Prostate gland (tissue), 2 donors: ENCODE results near the gene NPAS1. TPM values are rescaled to one million over a fixed set of nuclear protein-coding genes. Genes with fewer than 3 reads are reported as not detected.

ENCODE experiments used
- DNase-seq: peaks from one replicate; pipeline ENCODE4 v3.0.0-alpha.2; 2019; ENCODE audit warnings: low spot score
- H3K27ac ChIP-seq, 2 donors: fragments of 200-600 bp; sonication (generic); 2 replicates each; pipeline ENCODE4 v1.5.1; 2017 to 2019
- H3K27me3 ChIP-seq: fragments of 200-600 bp; sonication (generic); replicated peaks from 2 replicates; pipeline ENCODE4 v1.5.1; 2019; ENCODE audit not compliant: insufficient read depth
- H3K36me3 ChIP-seq, 2 donors: fragments of 200-600 bp; sonication (generic); 1 replicate in 1 of 2; 2 replicates in 1 of 2; pipeline versions ENCODE4 v1.5.1 to v1.8.1; 2017 to 2019
- H3K4me1 ChIP-seq: fragments of 200-600 bp; sonication (generic); replicated peaks from 2 replicates; pipeline ENCODE4 v1.5.1; 2019
- H3K4me3 ChIP-seq, 2 donors: fragments of 200-600 bp; sonication (generic); 2 replicates each; pipeline ENCODE4 v1.5.1; 2017 to 2019
- H3K9me3 ChIP-seq: fragments of 200-600 bp; sonication (generic); 2 replicates; pipeline ENCODE4 v1.5.1; 2017
- CTCF ChIP-seq, 4 experiments: fragments of 200-600 bp in 2 of 4; fragments of 450-650 bp in 2 of 4; sonication (generic) in 2 of 4; IDR thresholded peaks; 1 replicate in 3 of 4; 2 replicates in 1 of 4; pipeline ENCODE4 v1.5.1; 2016 to 2019; ENCODE audit warnings: antibody characterized with exemption in 4 of 4, mild to moderate bottlenecking in 2 of 4, moderate library complexity in 2 of 4
- POLR2A ChIP-seq: fragments of 450-650 bp; IDR thresholded peaks from one replicate; pipeline ENCODE4 v1.6.1; 2016; ENCODE audit warnings: antibody characterized with exemption, mild to moderate bottlenecking
- POLR2AphosphoS5 ChIP-seq: sonication (generic); formaldehyde crosslinking; IDR thresholded peaks from one replicate; pipeline ENCODE4 v1.6.1; 2017; ENCODE audit warnings: antibody characterized with exemption
- WGBS: methylation state at CpG from one replicate; pipeline ENCODE4 v1.1.5; 2018; 5-methylcytosine and 5-hydroxymethylcytosine counted together
- intact Hi-C: fragments of 100-400 bp; cut with DNase I; formaldehyde crosslinking; loops from one replicate; pipeline ENCODE4 v1.14.2; 2022
- total RNA-seq, 2 donors: library from RNA; depleted of rRNA; stranded (reverse); fragments of >200 nt; gene quantifications; one replicate each; pipeline ENCODE4 v1.1.0, GENCODE V29; 2016

NPAS1 gene
- total RNA-seq, 2 donors from 2014 or later, result 0.27 to 0.51 TPM

- 90% methylated on average over 11 of the region's 11 CpGs for WGBS
- Histone ChIP-seq H3K27me3 (no peaks in the 10 kb centered on the region), H3K4me1 (peaks cover 3% of the 10 kb centered on the region), H3K27ac (no peak overlapping the region), H3K36me3 (peaks cover 0 to 16% of the 10 kb centered on the region in 2 donors), H3K4me3 (no peak overlapping the region), H3K9me3 (no peaks in the 10 kb centered on the region)
- intact Hi-C loops, result no loop called here
- TF ChIP-seq CTCF (IDR thresholded peaks at IDR 0.05) (no peak), POLR2A (no peak), POLR2AphosphoS5 (no peak)
- DNase-seq, result no peak
These were observed 18.1 kb upstream of the NPAS1 start for GRCh38 chr19:47001584-47001983.

GRCh38 chr19:47002106-47002766 lies 17.4 kb upstream of the NPAS1 start:
- intact Hi-C loops, result no loop called here
- 68% methylated on average over 23 of the region's 23 CpGs for WGBS
- H3K36me3 ChIP-seq, result peaks cover 0 to 16% of the 10 kb centered on the region in 2 donors
- H3K4me1 ChIP-seq, result peaks cover 3% of the 10 kb centered on the region
- H3K27ac ChIP-seq, result no peak overlapping the region
- H3K9me3 ChIP-seq, result no peaks in the 10 kb centered on the region
- peak in 2 of 4 experiments; percentile 32 to 35 for TF ChIP-seq CTCF (IDR thresholded peaks at IDR 0.05)
- no peak for TF ChIP-seq POLR2AphosphoS5
- H3K4me3 ChIP-seq, result no peak overlapping the region
- H3K27me3 ChIP-seq, result no peaks in the 10 kb centered on the region
- DNase-seq, result no peak

GRCh38 chr19:47002853-47003610 lies 16.6 kb upstream of the NPAS1 start:
- no peak for DNase-seq
- Histone ChIP-seq H3K27ac (no peak overlapping the region), H3K4me1 (peaks cover 3% of the 10 kb centered on the region), H3K27me3 (no peaks in the 10 kb centered on the region), H3K9me3 (no peaks in the 10 kb centered on the region), H3K4me3 (no peak overlapping the region), H3K36me3 (peaks cover 0 to 16% of the 10 kb centered on the region in 2 donors)
- 75% methylated on average over 24 of the region's 26 CpGs for WGBS
- intact Hi-C loops, result no loop called here
- TF ChIP-seq POLR2AphosphoS5 (no peak), POLR2A (no peak), CTCF (IDR thresholded peaks at IDR 0.05) (no peak)

GRCh38 chr19:47003611-47004465 lies 15.8 kb upstream of the NPAS1 start:
- Histone ChIP-seq H3K27me3 (no peaks in the 10 kb centered on the region), H3K27ac (no peak overlapping the region), H3K36me3 (peaks cover 0 to 16% of the 10 kb centered on the region in 2 donors), H3K4me3 (no peak overlapping the region), H3K9me3 (no peaks in the 10 kb centered on the region), H3K4me1 (peaks cover 3% of the 10 kb centered on the region)
- TF ChIP-seq POLR2A, result no peak
- no peak for TF ChIP-seq CTCF (IDR thresholded peaks at IDR 0.05)
- TF ChIP-seq POLR2AphosphoS5, result no peak
- 29% methylated on average over 51 of the region's 51 CpGs for WGBS
- intact Hi-C loops, result no loop called here
- DNase-seq, result no peak
